ENCODE data around the gene NECAP2. TPM values are rescaled to one million over a fixed set of nuclear protein-coding genes. Genes with fewer than 3 reads are reported as not detected.
A peak's percentile ranks its signal among the peaks of the same experiment; 100 is the strongest.
"Not testable (repeated sequence)": the region's sequence is repeated elsewhere in the genome, so short reads cannot be mapped to it uniquely, and the experiment has no call there.

The NECAP2 gene
- total RNA-seq, 1 experiment from 2014 or later = 80.0 TPM

DNA sequence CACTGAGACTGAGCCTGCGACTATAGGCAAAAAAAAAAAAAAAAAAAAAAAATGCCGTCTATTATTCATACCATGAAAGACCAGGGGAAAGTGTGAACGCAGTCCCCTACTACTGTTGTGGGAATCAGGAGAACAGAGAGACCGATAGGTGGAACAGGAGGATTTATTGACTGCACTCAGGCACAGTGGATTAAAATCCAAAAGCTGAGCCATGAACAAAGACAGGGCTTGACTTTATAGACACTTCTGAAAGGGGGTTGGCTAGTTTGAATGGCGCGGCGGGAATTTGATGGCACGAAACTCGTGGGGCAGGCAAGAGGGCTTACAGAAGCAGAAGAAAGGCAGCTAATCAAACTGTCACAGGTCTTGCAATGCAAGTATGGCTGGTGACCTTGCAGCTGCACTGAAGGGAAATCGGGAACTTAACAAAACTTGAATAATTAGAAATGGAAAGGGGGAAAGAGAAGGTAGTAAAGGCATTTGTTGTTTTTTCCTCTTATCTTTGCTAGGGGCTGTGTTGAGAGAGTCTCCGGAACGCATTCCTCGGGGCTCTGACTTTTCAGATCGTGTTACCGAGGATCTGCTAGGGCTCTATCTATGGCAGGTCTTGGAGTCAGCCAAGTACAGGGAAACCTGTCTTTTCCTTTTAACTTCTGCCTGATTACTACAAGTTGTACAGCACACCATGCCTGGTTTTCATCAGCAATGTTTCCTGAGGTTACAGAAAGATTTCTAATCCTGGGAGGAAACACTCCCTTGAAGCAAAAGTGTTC lies 66.0 kb downstream of the NECAP2 start:
- not testable (repeated sequence) for H3K36me3 ChIP-seq (replicated peaks; ENCODE audit: control insufficient read depth, insufficient read depth, low read length); H3K27me3 ChIP-seq (ENCODE audit: control insufficient read depth, insufficient read depth, low read length); H3K4me3 ChIP-seq (ENCODE audit: insufficient read depth, low read depth, low read length)
- DNase-seq = peak; percentile 6

DNA sequence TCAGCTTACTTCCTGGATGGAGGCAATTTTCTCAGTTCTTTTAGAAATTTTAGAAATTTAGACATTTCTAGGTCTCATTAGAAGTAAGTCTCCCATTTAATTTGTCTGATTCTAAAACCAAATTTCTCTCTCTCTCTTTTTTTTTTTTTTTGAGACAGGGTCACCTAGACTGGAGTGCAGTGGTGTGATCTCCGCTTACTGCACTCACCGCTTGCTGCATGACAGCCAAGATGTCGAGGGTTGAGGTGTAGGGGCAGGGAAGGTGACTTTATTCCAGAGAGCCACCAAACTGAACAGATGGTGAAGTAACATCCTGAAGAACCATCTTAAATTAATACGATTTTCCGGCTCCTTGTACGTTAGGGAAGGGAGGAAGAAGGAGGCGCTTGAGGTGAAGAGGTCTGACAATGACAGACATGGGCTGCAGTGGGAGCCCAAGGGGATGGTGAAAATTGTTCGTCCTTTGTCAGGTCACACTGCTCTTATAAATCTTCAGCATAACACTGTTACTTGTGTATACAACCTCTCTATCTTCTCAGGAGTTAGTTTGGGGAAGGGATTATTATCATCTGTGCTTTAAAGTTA lies 68.4 kb downstream of the NECAP2 start:
- not testable (repeated sequence) for H3K36me3 ChIP-seq (replicated peaks; ENCODE audit: control insufficient read depth, insufficient read depth, low read length); H3K27me3 ChIP-seq (ENCODE audit: control insufficient read depth, insufficient read depth, low read length); H3K4me3 ChIP-seq (ENCODE audit: insufficient read depth, low read depth, low read length)
- peak; percentile 34 for DNase-seq

Other genes starting within 250 kb of the NECAP2 start
- 16.2 and 21.0 TPM in 2 replicates for gene ARHGEF19, start 228.1 kb upstream of the NECAP2 start, total RNA-seq (2014; rRNA removed; shearing (Covaris generic))
- 6.4 and 9.1 TPM in 2 replicates for gene CPLANE2, start 203.5 kb upstream of the NECAP2 start, total RNA-seq (2014; rRNA removed; shearing (Covaris generic))
- 38.9 and 40.4 TPM in 2 replicates for gene FBXO42, start 88.2 kb upstream of the NECAP2 start, total RNA-seq (2014; rRNA removed; shearing (Covaris generic))
- gene SZRD1, start 73.5 kb upstream of the NECAP2 start, total RNA-seq (2014; rRNA removed; shearing (Covaris generic)) = 111 and 124 TPM in 2 replicates
- gene SPATA21, start 3.3 kb upstream of the NECAP2 start, total RNA-seq (2014; rRNA removed; shearing (Covaris generic)) = 0.07 TPM in 1 of 2 replicates, not detected in the other
- under 0.01 TPM in 2 replicates for gene RNU1-1, start 73.6 kb downstream of the NECAP2 start, total RNA-seq (2014; rRNA removed; shearing (Covaris generic))
- gene NBPF1, start 172.8 kb downstream of the NECAP2 start, total RNA-seq (2014; rRNA removed; shearing (Covaris generic)) = 6.8 and 14.4 TPM in 2 replicates
- gene RNU1-3, start 226.2 kb downstream of the NECAP2 start, total RNA-seq (2014; rRNA removed; shearing (Covaris generic)) = under 0.01 TPM in 2 replicates